Prostate gland (tissue), 2 donors: Measurements from ENCODE around the gene TNS1. TPM values are rescaled to one million over a fixed set of nuclear protein-coding genes. Genes with fewer than 3 reads are reported as not detected.

Experiments used
- DNase-seq: peaks from one replicate; pipeline ENCODE4 v3.0.0-alpha.2; 2019; ENCODE audit warnings: low spot score
- H3K27ac ChIP-seq, 2 donors: fragments of 200-600 bp; sonication (generic); 2 replicates each; pipeline ENCODE4 v1.5.1; 2017 to 2019
- H3K27me3 ChIP-seq: fragments of 200-600 bp; sonication (generic); replicated peaks from 2 replicates; pipeline ENCODE4 v1.5.1; 2019; ENCODE audit not compliant: insufficient read depth
- H3K36me3 ChIP-seq, 2 donors: fragments of 200-600 bp; sonication (generic); 1 replicate in 1 of 2; 2 replicates in 1 of 2; pipeline versions ENCODE4 v1.5.1 to v1.8.1; 2017 to 2019
- H3K4me1 ChIP-seq: fragments of 200-600 bp; sonication (generic); replicated peaks from 2 replicates; pipeline ENCODE4 v1.5.1; 2019
- H3K4me3 ChIP-seq, 2 donors: fragments of 200-600 bp; sonication (generic); 2 replicates each; pipeline ENCODE4 v1.5.1; 2017 to 2019
- H3K9me3 ChIP-seq: fragments of 200-600 bp; sonication (generic); 2 replicates; pipeline ENCODE4 v1.5.1; 2017
- CTCF ChIP-seq, 4 experiments: fragments of 200-600 bp in 2 of 4; fragments of 450-650 bp in 2 of 4; sonication (generic) in 2 of 4; IDR thresholded peaks; 1 replicate in 3 of 4; 2 replicates in 1 of 4; pipeline ENCODE4 v1.5.1; 2016 to 2019; ENCODE audit warnings: antibody characterized with exemption in 4 of 4, mild to moderate bottlenecking in 2 of 4, moderate library complexity in 2 of 4
- POLR2A ChIP-seq: fragments of 450-650 bp; IDR thresholded peaks from one replicate; pipeline ENCODE4 v1.6.1; 2016; ENCODE audit warnings: antibody characterized with exemption, mild to moderate bottlenecking
- POLR2AphosphoS5 ChIP-seq: sonication (generic); formaldehyde crosslinking; IDR thresholded peaks from one replicate; pipeline ENCODE4 v1.6.1; 2017; ENCODE audit warnings: antibody characterized with exemption
- WGBS: methylation state at CpG from one replicate; pipeline ENCODE4 v1.1.5; 2018; 5-methylcytosine and 5-hydroxymethylcytosine counted together
- intact Hi-C: fragments of 100-400 bp; cut with DNase I; formaldehyde crosslinking; loops from one replicate; pipeline ENCODE4 v1.14.2; 2022
- total RNA-seq, 2 donors: library from RNA; depleted of rRNA; stranded (reverse); fragments of >200 nt; gene quantifications; one replicate each; pipeline ENCODE4 v1.1.0, GENCODE V29; 2016

TNS1 gene
- total RNA-seq, 2 donors from 2014 or later: 238 to 659 TPM

- no peak for TF ChIP-seq CTCF (IDR thresholded peaks at IDR 0.05)
- Histone ChIP-seq H3K27me3 (no peaks in the 10 kb centered on the region), H3K36me3 (peaks cover 0 to 4% of the 10 kb centered on the region in 2 donors), H3K4me3 (no peak overlapping the region), H3K4me1 (peaks cover 5% of the 10 kb centered on the region), H3K9me3 (no peaks in the 10 kb centered on the region), H3K27ac (no peak overlapping the region)
- DNase-seq: no peak
- intact Hi-C loops: no loop called here
- WGBS: 91% methylated on average over 26 of the region's 27 CpGs
These were observed 154.3 kb downstream of the TNS1 start for GRCh38 chr2:217848351-217848957.

GRCh38 chr2:217847552-217848350 lies 155.0 kb downstream of the TNS1 start:
- Histone ChIP-seq H3K4me1 (peaks cover 5% of the 10 kb centered on the region), H3K4me3 (no peak overlapping the region), H3K36me3 (peaks cover 0 to 4% of the 10 kb centered on the region in 2 donors), H3K9me3 (no peaks in the 10 kb centered on the region), H3K27me3 (no peaks in the 10 kb centered on the region), H3K27ac (no peak overlapping the region)
- DNase-seq: no peak
- 87% methylated on average over 20 of the region's 20 CpGs for WGBS
- intact Hi-C loops: no loop called here
- TF ChIP-seq POLR2AphosphoS5 (no peak), CTCF (IDR thresholded peaks at IDR 0.05) (no peak), POLR2A (no peak)

- H3K27me3 ChIP-seq: no peaks in the 10 kb centered on the region
- H3K9me3 ChIP-seq: no peaks in the 10 kb centered on the region
- H3K4me1 ChIP-seq: peaks cover 5% of the 10 kb centered on the region
- no peak for TF ChIP-seq CTCF (IDR thresholded peaks at IDR 0.05)
- no peak for TF ChIP-seq POLR2AphosphoS5
- no peak for TF ChIP-seq POLR2A
- H3K36me3 ChIP-seq: peaks cover 0 to 4% of the 10 kb centered on the region in 2 donors
- 92% methylated on average over 2 of the region's 2 CpGs for WGBS
- DNase-seq: no peak
- intact Hi-C loops: no loop called here
- no peak overlapping the region for H3K27ac ChIP-seq
- H3K4me3 ChIP-seq: no peak overlapping the region
These were observed 155.7 kb downstream of the TNS1 start for GRCh38 chr2:217847115-217847514.

GRCh38 chr2:217846321-217846743 lies 156.5 kb downstream of the TNS1 start:
- Histone ChIP-seq H3K27ac (no peak overlapping the region), H3K4me3 (no peak overlapping the region), H3K36me3 (peaks cover 0 to 4% of the 10 kb centered on the region in 2 donors), H3K4me1 (peaks cover 5% of the 10 kb centered on the region), H3K27me3 (no peaks in the 10 kb centered on the region), H3K9me3 (no peaks in the 10 kb centered on the region)
- DNase-seq: no peak
- WGBS: 68% methylated on average over 3 of the region's 3 CpGs
- intact Hi-C loops: no loop called here
- TF ChIP-seq POLR2AphosphoS5 (no peak), POLR2A (no peak), CTCF (IDR thresholded peaks at IDR 0.05) (no peak)

- Histone ChIP-seq H3K36me3 (peaks cover 3 to 4% of the 10 kb centered on the region in 2 donors), H3K4me3 (no peak overlapping the region), H3K27me3 (no peaks in the 10 kb centered on the region), H3K27ac (no peak overlapping the region), H3K4me1 (peaks cover 5% of the 10 kb centered on the region), H3K9me3 (no peaks in the 10 kb centered on the region)
- intact Hi-C loops: no loop called here
- 100% methylated on average over 1 of the region's 1 CpG for WGBS
- DNase-seq: no peak
- TF ChIP-seq POLR2A (no peak), CTCF (IDR thresholded peaks at IDR 0.05) (no peak), POLR2AphosphoS5 (no peak)
These were observed 157.5 kb downstream of the TNS1 start for GRCh38 chr2:217845301-217845700.
